HG03469 (cell line): Measurements from ENCODE around the gene ZRANB2.

Source experiments
- ATAC-seq: cut with Tn5 transposase; IDR thresholded peaks from one replicate; pipeline ENCODE4 v1.9.1; 2021; ENCODE audit warnings: mild to moderate bottlenecking, moderate library complexity, moderate number of reproducible peaks; ENCODE audit not compliant: unreplicated experiment

The ZRANB2 gene

DNA sequence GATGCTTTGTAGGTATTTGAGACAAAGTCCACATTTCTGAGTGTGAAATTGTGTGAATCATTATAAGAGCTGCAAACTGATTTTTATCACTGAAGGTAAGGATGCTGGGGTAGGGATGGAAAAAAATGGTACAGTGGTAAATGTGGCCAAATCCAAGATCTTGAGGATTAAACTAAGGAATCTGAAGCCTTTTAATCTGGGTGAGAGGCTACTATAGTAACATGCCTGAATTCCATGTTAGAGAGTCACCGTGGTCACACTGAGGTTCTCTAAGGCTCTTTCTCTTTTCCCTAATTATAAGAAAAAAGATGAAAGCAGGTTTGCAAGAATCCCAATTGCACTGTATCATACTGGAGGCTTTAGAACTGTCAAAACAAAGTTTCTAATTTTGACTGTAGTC is 50.8 kb downstream of the ZRANB2 start:
- no peak for ATAC-seq

DNA sequence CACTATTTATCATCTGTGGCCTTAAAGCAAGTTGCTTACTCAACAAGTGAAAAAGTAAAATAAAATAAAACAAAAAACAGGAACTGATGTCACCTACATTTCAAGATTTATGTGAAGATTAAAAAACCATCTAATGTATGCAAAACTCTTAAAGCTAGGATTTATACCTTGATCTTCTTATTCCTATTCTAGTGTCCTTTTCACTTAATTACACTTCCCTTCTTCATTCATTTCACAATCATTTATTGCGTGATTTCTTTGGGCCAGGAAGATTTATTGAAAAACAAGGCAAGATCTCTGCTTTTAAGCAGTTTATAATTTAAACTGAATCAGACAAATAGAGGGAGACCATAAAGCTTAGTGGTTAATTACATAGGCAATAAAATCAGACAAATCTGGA is 51.9 kb downstream of the ZRANB2 start:
- ATAC-seq, result no peak

DNA sequence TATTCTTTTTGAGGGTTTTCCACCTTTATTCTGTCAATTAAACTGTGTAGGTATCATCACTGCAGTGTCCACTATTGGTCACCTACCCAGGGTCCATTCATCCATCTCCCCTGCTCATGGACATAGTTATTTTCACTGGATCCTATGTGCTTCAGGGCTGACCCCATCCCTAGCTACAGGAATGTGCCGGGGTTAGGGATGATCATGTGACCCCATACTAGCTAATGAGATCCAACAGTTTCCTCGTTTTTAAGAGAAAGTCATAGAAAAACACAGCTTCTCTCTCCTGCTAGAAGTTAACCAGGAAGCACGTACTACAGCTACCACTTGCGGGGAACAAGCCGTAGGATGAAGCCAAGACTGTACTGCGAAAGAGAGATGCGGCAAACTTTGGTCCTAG is 52.8 kb downstream of the ZRANB2 start:
- no peak for ATAC-seq

DNA sequence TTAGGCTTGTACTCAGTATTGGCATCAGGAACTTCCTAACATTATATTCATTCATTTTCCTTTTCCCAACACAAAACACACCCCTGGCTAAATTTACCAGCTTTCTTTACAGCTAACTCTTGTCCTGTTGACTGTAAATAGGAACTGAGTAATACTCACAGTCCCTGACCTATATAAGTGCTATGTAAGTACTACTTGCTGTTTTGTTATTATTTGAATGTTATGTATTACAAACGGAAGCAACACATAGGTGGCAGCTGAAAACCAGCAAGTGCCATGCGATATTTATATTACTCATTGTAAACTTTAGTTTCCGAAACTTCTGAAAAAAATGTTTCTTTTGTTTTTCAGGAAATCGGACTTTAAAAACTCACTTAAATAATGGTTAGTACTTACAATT is 54.7 kb downstream of the ZRANB2 start:
- ATAC-seq, result no peak

DNA sequence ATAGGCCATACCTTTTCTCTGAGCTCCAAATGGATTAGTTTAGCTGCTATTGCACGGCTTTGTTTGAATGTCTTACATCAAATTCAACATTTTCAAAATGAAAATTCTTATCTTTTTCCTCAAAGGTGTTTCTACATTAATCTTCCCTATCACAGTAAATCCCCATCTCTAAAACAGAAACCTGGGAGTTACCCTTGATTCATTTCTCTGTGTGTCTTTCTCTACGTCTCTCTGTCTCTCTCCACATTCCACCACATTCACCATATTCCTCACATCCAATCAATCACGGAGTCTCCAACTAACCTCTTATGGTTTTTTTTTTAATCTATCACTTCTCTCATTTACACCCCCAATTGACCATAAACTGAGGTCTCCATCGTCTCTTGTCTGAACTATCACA is 57.3 kb downstream of the ZRANB2 start:
- ATAC-seq, result no peak

DNA sequence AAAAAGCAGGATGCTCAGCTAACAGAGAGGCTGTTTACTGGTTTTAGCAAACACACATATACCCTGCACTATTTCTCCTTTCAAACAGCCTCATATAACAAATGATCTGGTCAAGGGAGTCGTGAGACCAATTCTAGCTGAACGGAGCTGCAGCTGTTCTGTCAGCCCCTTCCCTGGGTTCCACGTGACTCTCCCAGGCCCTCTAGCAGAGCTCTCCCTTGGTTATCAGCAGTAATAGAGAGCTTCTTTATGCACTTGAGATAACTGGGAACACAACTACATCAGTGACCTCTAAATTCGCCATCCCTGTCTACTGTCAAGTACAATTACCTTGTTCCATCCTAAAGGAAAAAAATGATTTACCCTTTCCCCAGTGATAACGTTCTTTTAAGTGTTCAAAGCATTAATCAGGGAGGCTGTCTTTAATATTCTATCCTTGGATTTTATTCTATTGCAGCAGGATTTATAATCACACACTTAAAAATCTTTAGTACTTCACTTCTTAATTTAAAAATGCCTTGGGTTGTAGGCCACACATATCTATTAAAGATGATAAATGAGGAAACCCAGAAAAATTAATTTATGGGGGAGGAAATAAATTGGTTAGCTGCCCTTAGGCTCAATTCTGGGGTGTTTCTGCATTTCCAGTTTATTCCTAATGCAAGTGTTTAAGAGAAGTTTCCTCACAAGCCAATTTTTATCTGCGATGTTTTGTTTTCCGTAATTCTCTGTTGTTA is 61.4 kb downstream of the ZRANB2 start:
- no peak for ATAC-seq

DNA sequence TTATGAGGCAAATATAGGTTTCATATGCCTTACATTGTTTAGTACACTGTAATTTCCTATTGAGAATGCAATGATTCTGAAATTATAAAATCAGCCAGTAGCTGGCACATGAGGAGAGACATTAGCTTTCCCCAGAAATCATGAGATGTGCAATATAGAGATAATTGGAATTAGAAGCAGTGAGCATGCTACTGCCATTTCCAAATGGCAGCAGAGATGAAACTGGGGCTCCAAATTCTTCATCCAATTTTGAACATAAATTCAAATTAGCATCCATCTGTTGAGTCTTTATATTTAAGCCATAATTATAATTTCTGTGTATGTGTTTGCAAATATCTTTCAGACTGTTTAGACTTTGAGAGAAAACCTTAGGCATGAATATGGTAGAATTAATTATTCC is 62.0 kb downstream of the ZRANB2 start:
- no peak for ATAC-seq

DNA sequence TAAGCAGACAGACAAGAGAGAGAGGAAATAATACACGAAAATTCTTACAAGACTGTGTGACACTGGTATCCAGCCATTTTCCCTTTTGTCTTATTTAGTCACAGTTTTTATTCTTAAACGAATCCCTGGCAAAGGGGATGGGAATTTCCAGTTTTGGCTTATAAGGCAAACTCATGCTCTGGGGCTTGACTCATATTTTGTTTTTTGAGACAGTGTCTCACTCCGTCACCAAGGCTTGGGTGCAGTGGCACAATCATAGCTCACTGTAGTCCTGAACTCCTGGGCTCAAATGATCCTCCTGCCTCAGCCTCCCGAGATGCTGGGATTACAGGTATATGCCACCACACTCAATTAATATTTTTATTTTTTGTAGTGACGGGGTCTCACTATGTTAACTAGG is 65.1 kb downstream of the ZRANB2 start:
- ATAC-seq, result no peak

DNA sequence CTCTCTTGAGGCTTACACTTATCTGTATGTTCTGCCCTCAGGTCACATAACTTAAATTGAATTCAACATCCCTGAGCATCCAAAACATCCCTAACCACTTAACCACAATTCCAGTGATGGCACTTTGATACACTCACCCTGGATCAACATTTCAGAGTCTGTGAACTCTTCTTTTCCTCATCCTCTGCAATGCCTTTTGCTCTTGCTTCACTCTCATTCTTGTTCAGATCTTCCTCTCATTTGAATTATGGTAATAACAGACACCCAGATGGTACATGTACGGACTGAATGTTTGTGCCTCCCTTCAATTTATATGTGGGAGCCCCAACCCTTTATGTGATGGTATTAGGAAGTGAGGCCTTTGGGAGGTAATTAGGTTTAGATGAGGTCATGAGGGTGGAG is 66.7 kb downstream of the ZRANB2 start:
- no peak for ATAC-seq
